ENCODE results near the gene VWA8. TPM values are rescaled to one million over a fixed set of nuclear protein-coding genes. Genes with fewer than 3 reads are reported as not detected.

The VWA8 gene
- total RNA-seq, 2 experiments from 2014 or later, result 26.3 to 27.5 TPM

DNA sequence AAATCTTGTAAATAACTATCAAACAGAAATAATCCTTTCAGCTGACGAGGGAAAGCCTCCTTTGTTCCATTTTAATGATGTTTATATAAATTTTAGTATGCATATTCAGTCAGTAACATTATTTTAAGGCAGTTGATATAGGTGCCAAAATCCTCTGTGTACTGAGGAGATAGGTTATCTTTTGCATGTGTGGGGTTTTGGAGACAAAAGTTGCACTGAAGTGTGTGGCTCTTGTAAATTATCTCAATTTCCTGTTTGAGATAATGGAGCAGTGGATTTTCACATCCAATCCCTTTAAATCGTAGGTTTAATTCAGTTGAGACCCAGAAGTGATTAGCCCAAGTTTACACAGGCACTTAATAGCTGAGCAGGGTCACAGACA, 396.9 kb downstream of the VWA8 start:
- H3K4me3 Mint-ChIP-seq, result no peak overlapping the region
- TF ChIP-seq, protein P1, sequence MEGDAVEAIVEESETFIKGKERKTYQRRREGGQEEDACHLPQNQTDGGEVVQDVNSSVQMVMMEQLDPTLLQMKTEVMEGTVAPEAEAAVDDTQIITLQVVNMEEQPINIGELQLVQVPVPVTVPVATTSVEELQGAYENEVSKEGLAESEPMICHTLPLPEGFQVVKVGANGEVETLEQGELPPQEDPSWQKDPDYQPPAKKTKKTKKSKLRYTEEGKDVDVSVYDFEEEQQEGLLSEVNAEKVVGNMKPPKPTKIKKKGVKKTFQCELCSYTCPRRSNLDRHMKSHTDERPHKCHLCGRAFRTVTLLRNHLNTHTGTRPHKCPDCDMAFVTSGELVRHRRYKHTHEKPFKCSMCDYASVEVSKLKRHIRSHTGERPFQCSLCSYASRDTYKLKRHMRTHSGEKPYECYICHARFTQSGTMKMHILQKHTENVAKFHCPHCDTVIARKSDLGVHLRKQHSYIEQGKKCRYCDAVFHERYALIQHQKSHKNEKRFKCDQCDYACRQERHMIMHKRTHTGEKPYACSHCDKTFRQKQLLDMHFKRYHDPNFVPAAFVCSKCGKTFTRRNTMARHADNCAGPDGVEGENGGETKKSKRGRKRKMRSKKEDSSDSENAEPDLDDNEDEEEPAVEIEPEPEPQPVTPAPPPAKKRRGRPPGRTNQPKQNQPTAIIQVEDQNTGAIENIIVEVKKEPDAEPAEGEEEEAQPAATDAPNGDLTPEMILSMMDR (IDR thresholded peaks at IDR 0.05), result no peak
- no peaks in the 10 kb centered on the region for H3K9me3 Mint-ChIP-seq
- H3K27me3 Mint-ChIP-seq, result no peaks in the 10 kb centered on the region
- peaks cover 4% of the 10 kb centered on the region for H3K36me3 Mint-ChIP-seq (ENCODE audit: low read depth)
- H3K27ac Mint-ChIP-seq, result no peak overlapping the region
- no peak for DNase-seq
- POLR2A ChIA-PET, result no interaction called here
- intact Hi-C loops (cut with micrococcal nuclease), result no loop called here
- CTCF ChIA-PET, result interaction anchor here (1.1 to 2.0 kb wide), 2 partner anchors 89 to 105 kb away, joined by 4 read pairs; no protein-coding TSS in a partner anchor
- H3K4me1 Mint-ChIP-seq (ENCODE audit: low read depth), result peaks cover 13% of the 10 kb centered on the region
- no peak for ATAC-seq

DNA sequence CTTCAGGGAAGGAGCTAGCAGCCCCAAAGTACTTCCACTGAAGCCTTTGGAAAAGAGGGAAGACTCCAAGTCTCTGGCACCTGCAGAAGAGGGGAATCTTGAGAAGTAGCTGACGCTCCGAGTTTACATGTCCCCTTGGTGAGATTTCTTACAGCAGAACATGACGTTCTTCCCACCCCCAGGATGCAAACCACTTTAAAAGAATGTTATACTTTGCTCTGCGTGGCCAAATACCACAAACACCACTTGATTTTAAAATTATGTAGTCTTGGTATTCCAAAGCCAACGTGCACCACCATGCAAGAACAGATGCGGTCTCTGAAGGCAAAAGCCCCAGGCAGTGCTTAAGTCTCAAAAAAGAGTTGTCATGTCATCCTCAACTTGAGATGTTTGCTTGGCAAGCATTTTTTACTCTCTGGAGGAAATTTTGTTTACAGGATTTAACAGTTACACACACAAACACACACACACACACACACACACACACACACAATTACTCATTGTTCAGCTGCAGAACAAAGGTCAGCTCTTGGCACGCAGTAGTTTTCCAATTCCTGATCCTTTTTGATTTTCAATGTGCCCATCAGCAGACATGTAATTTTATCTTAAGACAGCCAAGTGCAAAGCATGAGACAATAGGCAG, 397.4 kb downstream of the VWA8 start:
- ChIA-PET POLR2A (no interaction called here), CTCF (interaction anchor here (0.7 to 1.1 kb wide), 2 partner anchors 25 to 105 kb away, joined by 3 read pairs; no protein-coding TSS in a partner anchor)
- DNase-seq, result no peak
- H3K4me1 Mint-ChIP-seq (ENCODE audit: low read depth), result peaks cover 13% of the 10 kb centered on the region
- no peak overlapping the region for H3K4me3 Mint-ChIP-seq
- H3K27me3 Mint-ChIP-seq, result no peaks in the 10 kb centered on the region
- H3K9me3 Mint-ChIP-seq, result no peaks in the 10 kb centered on the region
- peaks cover 4% of the 10 kb centered on the region for H3K36me3 Mint-ChIP-seq (ENCODE audit: low read depth)
- ATAC-seq, result no peak
- H3K27ac Mint-ChIP-seq, result no peak overlapping the region
- intact Hi-C loops (cut with micrococcal nuclease), result no loop called here
- TF ChIP-seq, protein P1 (IDR thresholded peaks at IDR 0.05), result no peak

DNA sequence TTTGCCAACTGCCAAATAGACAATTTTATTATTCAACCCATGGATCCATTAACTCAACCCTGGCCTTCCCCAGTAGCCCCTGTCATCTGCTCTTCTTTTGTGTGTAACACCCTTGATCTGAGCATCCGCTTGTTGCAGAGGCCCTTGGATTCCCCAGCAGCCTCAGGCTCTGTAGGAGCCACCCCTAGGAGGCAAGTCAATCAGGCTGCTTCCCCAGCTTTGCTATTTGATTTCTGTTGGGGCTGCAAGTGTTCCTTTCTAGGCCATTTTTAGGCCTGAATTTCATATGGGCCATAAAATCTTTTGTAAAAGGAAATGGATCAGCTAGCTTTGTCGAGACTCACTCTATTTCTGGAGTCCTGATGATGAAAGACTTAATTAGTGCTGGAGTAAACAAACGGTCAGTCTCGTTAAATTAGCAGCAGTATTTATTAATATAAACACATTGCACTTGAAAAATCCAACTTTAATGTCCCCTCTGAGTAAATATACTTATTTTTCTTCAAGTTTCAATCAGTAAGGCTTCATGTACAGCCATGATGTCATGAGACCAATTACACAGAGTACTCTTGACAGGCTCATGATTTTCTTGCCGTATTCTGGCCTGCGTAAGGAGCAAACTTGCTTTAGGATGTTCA, 398.2 kb downstream of the VWA8 start:
- ATAC-seq (no peak), DNase-seq (no peak)
- Mint-ChIP-seq H3K4me1 (ENCODE audit: low read depth) (peaks cover 13% of the 10 kb centered on the region), H3K9me3 (no peaks in the 10 kb centered on the region), H3K27me3 (no peaks in the 10 kb centered on the region), H3K4me3 (no peak overlapping the region), H3K36me3 (ENCODE audit: low read depth) (no peaks in the 10 kb centered on the region), H3K27ac (no peak overlapping the region)
- ChIA-PET POLR2A (no interaction called here), CTCF (interaction anchor here (0.7 to 1.1 kb wide), 2 partner anchors 25 to 106 kb away, joined by 3 read pairs; no protein-coding TSS in a partner anchor)
- TF ChIP-seq, protein P1 (IDR thresholded peaks at IDR 0.05), result no peak
- intact Hi-C loops (cut with micrococcal nuclease), result no loop called here

DNA sequence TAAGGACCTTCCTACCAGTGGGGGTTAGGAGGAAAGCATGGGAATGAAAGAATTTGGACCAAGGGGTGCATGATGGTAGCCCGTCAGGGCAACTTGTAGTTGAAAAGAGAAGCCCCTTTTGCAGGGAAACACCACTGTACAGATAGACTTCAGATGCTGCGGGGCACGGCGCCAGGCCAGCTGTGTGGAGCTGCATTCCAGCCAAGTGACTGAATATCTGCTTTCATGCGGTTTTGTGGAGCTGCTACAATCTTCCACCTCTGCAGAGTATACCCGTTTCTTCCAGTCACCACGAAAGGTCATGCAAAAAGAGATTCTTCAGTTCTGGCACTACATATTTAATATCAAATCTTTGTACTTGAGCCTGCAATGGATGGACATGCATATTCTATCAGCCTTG, 398.8 kb downstream of the VWA8 start:
- Mint-ChIP-seq H3K9me3 (no peaks in the 10 kb centered on the region), H3K27me3 (no peaks in the 10 kb centered on the region), H3K36me3 (ENCODE audit: low read depth) (no peaks in the 10 kb centered on the region), H3K4me3 (no peak overlapping the region), H3K4me1 (ENCODE audit: low read depth) (peaks cover 13% of the 10 kb centered on the region), H3K27ac (no peak overlapping the region)
- ATAC-seq (no peak), DNase-seq (no peak)
- ChIA-PET CTCF (interaction anchor here (1.1 kb wide), 1 partner anchor 26 kb away, joined by 3 read pairs; no protein-coding TSS in a partner anchor), POLR2A (no interaction called here)
- intact Hi-C loops (cut with micrococcal nuclease), result no loop called here
- TF ChIP-seq, protein P1 (IDR thresholded peaks at IDR 0.05), result no peak

DNA sequence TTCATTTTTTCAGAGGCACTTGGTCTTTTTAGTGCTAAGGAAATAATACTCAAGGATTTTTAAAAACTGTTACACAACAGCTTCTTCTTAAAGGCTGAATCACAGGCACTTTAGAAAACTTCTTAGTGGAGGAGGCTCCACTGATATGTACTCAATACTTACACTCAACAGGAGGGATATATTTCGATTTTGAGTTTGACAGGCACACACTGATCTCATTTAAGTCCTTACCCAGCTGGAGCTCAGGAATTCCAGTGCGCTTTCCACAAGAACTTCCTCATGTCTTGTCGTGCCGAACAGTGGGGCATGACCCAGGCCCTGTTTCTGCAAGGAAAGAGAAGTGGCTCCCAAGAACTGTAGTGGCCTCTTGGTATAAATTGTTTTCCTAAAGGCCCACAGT, 399.7 kb downstream of the VWA8 start:
- POLR2A ChIA-PET, result no interaction called here

More for the DNA sequence above, 399.7 kb downstream of the VWA8 start:
- Mint-ChIP-seq H3K36me3 (ENCODE audit: low read depth) (no peaks in the 10 kb centered on the region), H3K4me1 (ENCODE audit: low read depth) (peaks cover 13% of the 10 kb centered on the region), H3K27ac (no peak overlapping the region), H3K9me3 (no peaks in the 10 kb centered on the region), H3K27me3 (no peaks in the 10 kb centered on the region), H3K4me3 (no peak overlapping the region)
- TF ChIP-seq, protein P1 (IDR thresholded peaks at IDR 0.05), result no peak
- CTCF ChIA-PET, result interaction anchor here (3.3 kb wide), 1 partner anchor 102 kb away, joined by 18 read pairs; no protein-coding TSS in a partner anchor
- intact Hi-C loops (cut with micrococcal nuclease), result no loop called here
- ATAC-seq (no peak), DNase-seq (no peak)

Data from activated CD8-positive, alpha-beta T cell treated with anti-CD3 and anti-CD28 coated beads for 36 hours (primary cell).